ENCODE measurements around the gene AJAP1.

The AJAP1 gene

GRCh38 chr1:4743978-4744750 lies 89.8 kb downstream of the AJAP1 start:
- no peak for DNase-seq

DNA sequence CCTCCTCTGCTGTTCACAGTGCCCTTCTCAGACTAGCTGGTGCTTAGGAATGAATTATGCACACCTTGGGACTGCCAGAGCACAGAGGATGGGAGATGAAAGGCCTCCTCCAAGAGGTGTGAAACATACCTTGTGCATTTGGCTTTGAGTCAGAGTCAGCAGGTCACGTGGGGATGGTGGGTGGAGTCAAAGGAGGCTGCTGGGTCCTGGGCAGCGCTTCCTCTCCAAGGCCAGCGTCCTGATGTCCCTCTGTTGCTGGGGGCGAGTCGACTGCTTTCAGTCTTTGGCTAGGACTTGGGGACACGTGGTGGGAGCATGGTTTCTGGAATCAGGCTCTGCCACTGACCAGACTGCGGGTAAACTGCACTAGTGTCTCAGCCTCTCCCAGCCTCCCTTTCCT lies 91.2 kb downstream of the AJAP1 start:
- no peak for DNase-seq

DNA sequence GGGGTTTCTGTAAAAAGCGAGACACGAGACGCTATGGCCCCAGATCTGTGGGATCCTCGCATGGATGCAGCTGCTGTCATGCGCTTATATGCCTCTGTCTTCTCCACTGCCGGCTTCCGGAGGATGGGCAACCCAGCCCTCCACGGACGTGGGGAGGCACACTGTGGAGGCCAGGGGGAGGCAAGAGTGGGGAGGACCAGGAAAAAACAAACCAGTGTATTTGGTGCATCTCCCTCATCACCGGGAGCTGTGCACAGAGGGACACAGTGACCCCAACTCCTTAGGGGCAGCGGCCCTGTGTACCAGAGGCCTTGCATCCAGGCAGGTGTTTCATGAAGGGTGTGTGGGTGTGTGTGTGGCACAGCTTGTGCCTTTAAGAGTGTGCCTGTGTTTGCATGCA lies 95.0 kb downstream of the AJAP1 start:
- DNase-seq: no peak

DNA sequence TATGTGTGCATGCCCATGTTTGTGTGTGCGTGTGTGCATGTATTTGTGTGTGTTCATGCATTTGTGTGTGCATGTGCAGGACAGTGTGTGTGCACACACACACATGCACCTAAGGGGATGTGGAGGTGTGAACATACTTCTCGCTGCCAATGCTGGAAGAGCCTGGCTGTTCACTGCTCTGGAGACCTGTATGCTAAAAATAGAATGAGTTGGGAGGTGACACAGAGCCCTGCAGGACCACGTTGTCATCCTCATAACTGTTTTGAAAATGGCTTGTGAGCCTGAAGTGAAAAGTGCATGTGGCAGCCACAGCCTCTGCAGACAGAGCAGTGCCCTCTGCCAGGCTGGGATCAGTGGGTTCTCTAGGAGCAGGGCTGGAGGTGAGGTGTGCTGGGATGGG lies 95.8 kb downstream of the AJAP1 start:
- no peak for DNase-seq

DNA sequence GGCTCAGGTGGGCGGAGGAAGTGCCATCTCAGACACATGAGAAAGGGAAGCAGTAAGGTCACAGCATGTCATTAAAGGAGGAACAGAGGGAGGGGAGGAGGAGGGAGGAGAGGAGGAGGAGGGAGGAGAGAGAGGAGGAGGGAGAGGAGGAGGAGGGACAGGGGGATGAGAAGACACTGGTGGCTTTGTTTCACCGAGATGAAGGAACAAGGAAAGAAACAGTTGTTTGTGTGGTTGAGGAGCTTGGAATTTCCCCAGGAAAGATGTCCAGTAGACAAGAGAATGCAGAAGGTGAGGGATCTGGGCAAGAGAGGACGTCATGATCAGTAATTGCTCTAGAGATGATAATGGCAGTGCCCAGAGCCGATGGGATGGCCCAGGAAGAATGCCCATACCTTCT lies 97.7 kb downstream of the AJAP1 start:
- DNase-seq: no peak

GRCh38 chr1:4754816-4755215 lies 100.4 kb downstream of the AJAP1 start:
- DNase-seq: no peak

DNA sequence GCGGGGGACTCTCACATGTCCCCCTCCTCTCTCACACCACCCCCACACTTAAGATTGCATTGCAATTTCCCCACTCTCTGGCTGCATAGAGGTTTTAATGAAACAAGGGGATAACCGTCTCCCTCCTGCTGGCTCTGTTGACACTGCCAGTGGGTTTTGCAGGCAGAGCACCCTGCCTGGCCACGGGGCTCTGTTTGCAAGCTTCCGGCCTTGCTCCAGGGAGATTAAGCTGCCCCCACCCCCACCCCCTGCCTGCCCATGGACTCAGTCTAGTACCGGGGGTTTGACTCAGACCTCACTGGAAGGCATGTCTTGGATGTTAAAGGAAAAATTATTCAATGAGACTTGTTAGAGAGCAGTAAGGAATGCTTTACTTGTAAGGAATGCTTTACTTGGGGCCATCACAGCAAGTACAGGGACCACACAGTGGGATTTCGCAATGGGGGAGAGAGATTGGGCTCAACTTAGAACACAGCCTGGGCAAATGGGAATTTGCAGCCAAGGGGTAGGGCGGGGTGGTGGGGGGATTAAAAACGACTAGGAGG lies 101.0 kb downstream of the AJAP1 start:
- no peak for DNase-seq

DNA sequence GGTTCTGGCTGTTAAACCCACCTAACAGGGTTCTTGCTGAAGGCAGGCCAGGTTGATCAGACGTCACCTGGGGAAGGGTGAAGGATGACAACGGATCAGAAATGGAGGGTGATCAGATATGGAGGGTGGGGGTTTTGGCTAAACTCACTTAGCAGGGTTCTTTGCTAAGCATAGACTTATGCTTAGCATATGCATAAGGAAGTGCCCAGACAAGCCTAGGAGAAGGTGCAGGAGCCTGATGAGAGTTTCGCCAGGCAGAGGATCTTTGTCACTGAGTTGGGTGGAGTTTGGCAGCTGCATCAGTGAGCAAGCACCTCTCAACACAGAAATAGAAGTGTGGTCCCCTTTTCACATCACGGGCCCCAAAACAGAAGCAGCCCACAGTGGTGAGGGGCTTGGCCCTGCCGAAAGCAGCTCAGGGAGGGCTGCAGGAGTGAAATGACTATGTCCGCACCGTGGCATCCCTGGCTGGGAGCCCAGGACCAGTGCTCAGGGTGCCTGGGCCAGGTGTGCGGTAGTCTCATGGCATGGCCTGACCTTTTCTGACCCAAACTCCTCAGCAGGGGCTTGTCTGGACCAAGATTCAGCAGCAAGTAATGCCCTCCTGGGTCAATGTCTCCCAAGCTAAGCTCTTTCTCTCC lies 101.6 kb downstream of the AJAP1 start:
- DNase-seq: no peak

GRCh38 chr1:4756851-4757580 lies 102.6 kb downstream of the AJAP1 start:
- DNase-seq: no peak

GRCh38 chr1:4759671-4760070 lies 105.3 kb downstream of the AJAP1 start:
- no peak for DNase-seq

DNA sequence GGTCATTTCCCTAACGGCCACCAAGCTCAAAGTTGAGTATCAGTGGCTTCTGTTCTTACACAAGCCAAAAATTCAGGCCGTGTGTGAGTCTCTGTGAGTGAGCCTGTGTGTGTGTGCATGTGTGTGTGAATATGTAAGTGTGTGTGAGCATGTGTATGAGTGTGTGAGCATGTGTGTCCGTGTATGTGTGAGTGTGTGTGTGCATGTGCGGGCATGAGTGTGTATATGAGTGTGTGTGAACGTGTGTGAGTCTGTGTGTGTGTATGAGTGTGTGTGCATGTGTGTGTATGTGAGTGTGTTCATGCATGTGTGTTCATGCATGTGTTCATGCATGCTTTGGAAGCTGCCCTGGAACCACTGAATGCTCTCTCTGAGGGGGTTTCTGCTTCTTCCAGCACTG lies 105.7 kb downstream of the AJAP1 start:
- DNase-seq: no peak

DNA sequence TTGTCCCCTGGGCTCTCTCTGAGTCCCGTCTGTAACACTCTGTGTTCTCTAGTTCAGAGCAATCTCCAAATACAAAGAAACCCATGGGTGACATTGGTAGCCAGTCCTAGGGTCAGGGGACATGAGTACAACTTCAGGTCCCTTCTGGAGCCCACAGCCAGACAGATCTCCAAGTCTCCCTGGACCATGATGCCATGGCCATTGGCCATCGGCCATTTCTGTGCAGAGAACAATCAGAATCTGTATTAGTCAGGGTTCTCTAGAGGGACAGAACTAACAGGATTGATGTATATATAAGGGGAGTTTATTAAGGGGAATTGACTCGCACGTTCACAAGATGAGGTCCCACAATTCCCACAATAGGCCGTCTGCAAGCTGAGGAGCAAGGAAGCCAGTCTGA lies 106.9 kb downstream of the AJAP1 start:
- DNase-seq: no peak

GRCh38 chr1:4762146-4762545 lies 107.7 kb downstream of the AJAP1 start:
- no peak for DNase-seq

GRCh38 chr1:4767308-4767707 lies 112.9 kb downstream of the AJAP1 start:
- no peak for DNase-seq

- no peak for DNase-seq
Observed at GRCh38 chr1:4768553-4768952, 114.1 kb downstream of the AJAP1 start.

DNA sequence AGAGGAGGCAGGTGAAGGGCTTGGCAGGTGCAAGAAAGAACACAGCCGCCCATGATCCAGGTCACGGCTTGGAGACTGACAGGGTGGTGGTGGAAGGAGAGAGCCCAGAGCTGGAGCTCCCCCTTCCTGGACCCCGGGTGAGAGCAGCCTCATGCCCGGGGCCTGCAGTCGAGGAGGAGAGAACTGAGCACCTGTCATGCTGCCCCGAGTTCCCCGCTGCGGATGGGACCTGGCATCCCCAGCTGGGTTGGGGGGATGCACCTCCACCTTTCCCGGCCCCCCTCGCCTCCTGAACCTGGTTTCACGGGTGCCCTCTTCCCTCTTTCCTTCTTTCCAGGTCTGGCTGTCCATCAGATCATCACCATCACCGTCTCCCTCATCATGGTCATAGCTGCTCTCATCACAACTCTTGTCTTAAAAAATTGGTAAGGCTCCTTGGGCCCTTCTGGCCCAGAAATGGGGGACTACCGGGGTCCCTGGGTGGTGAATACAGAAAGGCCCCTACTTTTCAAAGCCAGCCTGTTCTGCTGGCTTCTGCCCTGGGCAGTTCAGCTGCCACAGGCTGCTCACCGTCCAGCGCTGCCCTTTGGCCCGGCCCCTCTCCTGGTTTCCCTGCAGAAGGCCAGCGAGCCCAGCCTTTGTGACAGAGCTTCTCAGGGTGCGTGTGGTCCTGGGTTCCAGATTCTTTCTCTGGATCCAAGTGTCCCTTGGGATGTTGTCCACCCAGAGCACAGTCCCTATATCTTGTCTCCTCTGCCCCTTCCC lies 115.3 kb downstream of the AJAP1 start:
- DNase-seq: no peak

DNA sequence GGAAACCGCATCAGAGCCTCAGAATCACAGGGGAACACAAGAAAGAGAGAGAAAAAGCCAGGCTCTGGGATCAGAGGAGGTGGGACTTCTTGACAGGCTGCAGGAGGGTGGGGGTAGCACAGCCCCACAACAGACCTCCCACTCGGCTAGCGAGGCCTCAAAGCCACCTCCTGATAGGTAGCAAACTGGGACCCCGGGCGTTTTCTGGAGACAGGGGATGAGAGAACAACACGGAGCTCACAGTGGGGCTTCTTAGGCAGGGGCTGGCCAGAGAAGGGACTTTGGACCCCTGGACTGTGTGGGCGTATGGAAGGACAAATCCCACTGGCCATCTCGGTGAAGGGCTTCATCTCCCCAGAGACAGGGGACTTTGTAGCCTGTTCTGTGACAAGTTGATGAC lies 116.3 kb downstream of the AJAP1 start:
- DNase-seq: no peak

- DNase-seq: no peak
Observed at GRCh38 chr1:4771267-4771666, 116.9 kb downstream of the AJAP1 start.

DNA sequence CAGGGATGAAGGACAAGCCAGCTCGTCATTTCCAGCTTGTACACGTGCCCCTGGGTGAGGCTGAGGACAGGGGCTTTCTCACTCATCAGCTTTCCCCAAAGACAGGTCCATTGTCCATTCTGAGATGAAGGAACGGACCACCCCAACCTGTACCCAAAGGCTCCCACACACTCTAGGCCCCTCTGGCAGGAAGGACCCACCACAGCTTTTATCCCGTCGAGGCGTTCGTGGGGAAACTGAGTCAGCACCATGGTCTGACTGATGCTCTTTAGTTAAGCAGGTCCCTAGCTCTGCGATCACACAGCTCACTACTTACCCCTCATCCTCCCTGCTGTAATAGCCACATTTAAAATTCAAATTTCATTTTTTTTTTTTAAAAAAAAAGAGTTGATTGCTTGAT lies 117.3 kb downstream of the AJAP1 start:
- no peak for DNase-seq

- no peak for DNase-seq
Observed at GRCh38 chr1:4772294-4773010, 118.0 kb downstream of the AJAP1 start.

DNA sequence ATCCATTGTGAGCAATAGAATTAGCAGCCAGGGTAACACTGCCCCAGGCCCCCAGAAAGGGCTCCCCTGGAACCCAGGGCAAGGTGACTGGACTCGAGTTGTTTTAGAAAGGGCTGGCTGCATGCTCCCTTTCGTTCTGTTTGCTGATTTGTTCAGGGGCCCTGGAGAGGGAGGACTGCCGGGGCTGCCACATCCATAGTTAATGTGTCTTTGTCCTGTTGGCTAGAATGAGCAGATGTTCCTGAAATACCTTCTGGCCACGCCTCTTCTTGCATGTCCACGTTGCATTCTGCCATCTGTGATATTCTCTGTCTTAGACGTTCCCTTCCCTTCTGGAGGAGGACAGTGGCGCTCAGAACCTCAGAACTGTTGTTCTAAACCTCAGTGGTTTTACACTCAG lies 118.8 kb downstream of the AJAP1 start:
- DNase-seq: no peak

GRCh38 chr1:4775506-4775905 lies 121.1 kb downstream of the AJAP1 start:
- no peak for DNase-seq
